ENCODE results near the gene RGS6. TPM values are rescaled to one million over a fixed set of nuclear protein-coding genes. Genes with fewer than 3 reads are reported as not detected.

RGS6 gene
- total RNA-seq, 2 experiments from 2014 or later = not detected

DNA sequence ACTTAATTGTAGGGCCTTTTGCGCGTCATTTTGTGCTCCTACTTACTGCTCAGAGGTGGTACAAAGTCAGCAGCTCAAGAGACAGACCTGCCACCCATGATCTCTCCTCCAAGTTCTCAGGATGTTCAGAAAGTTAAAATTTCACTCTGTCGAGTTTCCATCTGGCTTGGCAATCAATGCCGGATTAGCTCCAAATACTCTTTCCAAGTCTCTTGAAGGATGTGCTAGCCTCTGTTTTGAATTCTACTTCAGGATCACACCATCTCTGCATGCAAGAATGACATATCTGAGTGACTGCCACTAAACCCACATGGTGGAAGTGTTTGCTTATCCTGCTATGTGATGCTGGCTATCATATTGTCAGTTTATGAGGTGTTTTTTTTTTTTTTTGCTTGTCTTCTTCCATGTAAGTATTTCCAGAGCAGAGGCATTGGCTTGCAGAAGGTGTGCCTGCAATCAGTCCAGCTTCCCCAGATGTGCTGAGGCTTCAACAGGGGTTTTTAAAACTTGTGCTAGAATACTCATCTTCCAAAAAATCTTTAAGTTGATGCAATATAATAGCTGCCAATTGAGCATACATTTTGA, 125.6 kb downstream of the RGS6 start:
- ChIA-PET CTCF (no interaction called here), POLR2A (no interaction called here)
- H3K4me1 ChIP-seq (ENCODE audit: insufficient read depth, low read length) = no peaks in the 10 kb centered on the region
- H3K4me1 Mint-ChIP-seq (ENCODE audit: low read depth) = no peaks in the 10 kb centered on the region
- ATAC-seq (ENCODE audit: poor library complexity) (no peak), DNase-seq (no peak)
- H3K27ac ChIP-seq (ENCODE audit: low read depth in 1 of 2, low read length in 2 of 2) = no peak overlapping the region
- peaks cover 0 to 4% of the 10 kb centered on the region in 2 experiments for H3K27me3 ChIP-seq (ENCODE audit: control insufficient read depth in 1 of 2, insufficient read depth in 2 of 2, low read length in 2 of 2)
- intact Hi-C loops (cut with DNase I, micrococcal nuclease) = no loop called here
- no peak overlapping the region for H3K4me3 ChIP-seq (ENCODE audit: low read length)
- H3K9me3 ChIP-seq (ENCODE audit: control insufficient read depth in 1 of 2, insufficient read depth in 1 of 2, low read length in 2 of 2) = no peaks in the 10 kb centered on the region
- H3K36me3 ChIP-seq (ENCODE audit: insufficient read depth, low read length) = no peaks in the 10 kb centered on the region
- TF ChIP-seq, protein P1, sequence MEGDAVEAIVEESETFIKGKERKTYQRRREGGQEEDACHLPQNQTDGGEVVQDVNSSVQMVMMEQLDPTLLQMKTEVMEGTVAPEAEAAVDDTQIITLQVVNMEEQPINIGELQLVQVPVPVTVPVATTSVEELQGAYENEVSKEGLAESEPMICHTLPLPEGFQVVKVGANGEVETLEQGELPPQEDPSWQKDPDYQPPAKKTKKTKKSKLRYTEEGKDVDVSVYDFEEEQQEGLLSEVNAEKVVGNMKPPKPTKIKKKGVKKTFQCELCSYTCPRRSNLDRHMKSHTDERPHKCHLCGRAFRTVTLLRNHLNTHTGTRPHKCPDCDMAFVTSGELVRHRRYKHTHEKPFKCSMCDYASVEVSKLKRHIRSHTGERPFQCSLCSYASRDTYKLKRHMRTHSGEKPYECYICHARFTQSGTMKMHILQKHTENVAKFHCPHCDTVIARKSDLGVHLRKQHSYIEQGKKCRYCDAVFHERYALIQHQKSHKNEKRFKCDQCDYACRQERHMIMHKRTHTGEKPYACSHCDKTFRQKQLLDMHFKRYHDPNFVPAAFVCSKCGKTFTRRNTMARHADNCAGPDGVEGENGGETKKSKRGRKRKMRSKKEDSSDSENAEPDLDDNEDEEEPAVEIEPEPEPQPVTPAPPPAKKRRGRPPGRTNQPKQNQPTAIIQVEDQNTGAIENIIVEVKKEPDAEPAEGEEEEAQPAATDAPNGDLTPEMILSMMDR (IDR thresholded peaks at IDR 0.05) = no peak
- no peaks in the 10 kb centered on the region for H3K36me3 Mint-ChIP-seq (ENCODE audit: low read depth)
- H3K27ac Mint-ChIP-seq = no peak overlapping the region
- H3K4me3 Mint-ChIP-seq = no peak overlapping the region
- peaks cover 9% of the 10 kb centered on the region for H3K27me3 Mint-ChIP-seq
- no peaks in the 10 kb centered on the region for H3K9me3 Mint-ChIP-seq

DNA sequence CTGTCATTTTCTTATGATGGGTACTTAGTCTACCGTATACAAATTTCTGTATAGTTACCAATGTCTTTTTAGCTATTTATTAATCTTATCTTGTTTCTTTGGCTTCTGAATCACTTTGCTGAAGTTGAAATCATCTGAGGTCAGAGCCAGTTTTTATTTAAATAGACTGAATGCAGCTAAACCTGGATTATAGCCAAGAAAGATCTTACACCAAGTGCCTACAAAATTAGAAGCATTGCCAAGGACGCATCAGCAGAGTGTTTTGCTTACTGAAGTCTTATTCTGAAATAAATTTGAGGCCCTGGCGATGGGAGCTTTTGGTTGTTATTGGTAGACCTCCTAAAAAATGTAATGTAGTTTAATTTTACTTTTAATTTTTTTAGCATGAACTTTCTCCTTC, 128.2 kb downstream of the RGS6 start:
- no peaks in the 10 kb centered on the region for H3K27me3 ChIP-seq (ENCODE audit: control insufficient read depth in 1 of 2, insufficient read depth in 2 of 2, low read length in 2 of 2)
- Mint-ChIP-seq H3K4me3 (no peak overlapping the region), H3K9me3 (no peaks in the 10 kb centered on the region), H3K27me3 (no peaks in the 10 kb centered on the region), H3K27ac (no peak overlapping the region), H3K36me3 (ENCODE audit: low read depth) (no peaks in the 10 kb centered on the region), H3K4me1 (ENCODE audit: low read depth) (no peaks in the 10 kb centered on the region)
- no peaks in the 10 kb centered on the region for H3K36me3 ChIP-seq (ENCODE audit: insufficient read depth, low read length)
- no peak overlapping the region for H3K4me3 ChIP-seq (ENCODE audit: low read length)
- H3K4me1 ChIP-seq (ENCODE audit: insufficient read depth, low read length) = no peaks in the 10 kb centered on the region
- H3K27ac ChIP-seq (ENCODE audit: low read depth in 1 of 2, low read length in 2 of 2) = no peak overlapping the region
- ChIA-PET POLR2A (no interaction called here), CTCF (interaction anchor here (1.1 kb wide), 1 partner anchor 10 kb away, joined by 4 read pairs; no protein-coding TSS in a partner anchor)
- ATAC-seq (ENCODE audit: poor library complexity) (no peak), DNase-seq (no peak)
- intact Hi-C loops (cut with DNase I, micrococcal nuclease) = no loop called here
- no peaks in the 10 kb centered on the region for H3K9me3 ChIP-seq (ENCODE audit: control insufficient read depth in 1 of 2, insufficient read depth in 1 of 2, low read length in 2 of 2)
- TF ChIP-seq, protein P1 (IDR thresholded peaks at IDR 0.05) = no peak

DNA sequence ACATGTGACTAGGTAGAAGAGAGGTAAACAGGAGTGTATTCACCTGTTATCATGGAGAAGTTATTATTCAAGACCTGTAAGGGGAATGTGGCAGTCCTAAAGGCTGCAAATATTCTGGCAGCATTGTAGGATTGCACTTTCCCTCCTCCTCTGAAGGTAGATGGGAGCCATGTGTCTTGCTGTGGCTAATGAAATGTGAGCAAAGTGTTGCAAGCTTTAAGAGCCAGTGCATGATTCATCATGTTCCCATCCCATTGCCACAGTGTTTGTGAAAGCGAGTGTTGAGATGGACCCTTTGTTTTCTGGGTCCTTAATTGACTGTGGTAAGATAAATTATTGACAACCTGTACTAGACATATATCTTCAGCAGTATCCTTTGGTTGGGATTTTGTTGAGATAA, 128.7 kb downstream of the RGS6 start:
- POLR2A ChIA-PET = no interaction called here
- no peak for ATAC-seq (ENCODE audit: poor library complexity)
- intact Hi-C loops (cut with DNase I, micrococcal nuclease) = no loop called here
- no peak for DNase-seq
- Histone ChIP-seq H3K27ac (ENCODE audit: low read depth in 1 of 2, low read length in 2 of 2) (no peak overlapping the region), H3K4me1 (ENCODE audit: insufficient read depth, low read length) (no peaks in the 10 kb centered on the region), H3K9me3 (ENCODE audit: control insufficient read depth in 1 of 2, insufficient read depth in 1 of 2, low read length in 2 of 2) (no peaks in the 10 kb centered on the region), H3K4me3 (ENCODE audit: low read length) (no peak overlapping the region), H3K36me3 (ENCODE audit: insufficient read depth, low read length) (no peaks in the 10 kb centered on the region), H3K27me3 (ENCODE audit: control insufficient read depth in 1 of 2, insufficient read depth in 2 of 2, low read length in 2 of 2) (no peaks in the 10 kb centered on the region)
- Mint-ChIP-seq H3K4me3 (no peak overlapping the region), H3K27me3 (no peaks in the 10 kb centered on the region), H3K36me3 (ENCODE audit: low read depth) (no peaks in the 10 kb centered on the region), H3K4me1 (ENCODE audit: low read depth) (no peaks in the 10 kb centered on the region), H3K27ac (no peak overlapping the region), H3K9me3 (no peaks in the 10 kb centered on the region)
- TF ChIP-seq, protein P1 (IDR thresholded peaks at IDR 0.05) = no peak
- CTCF ChIA-PET = interaction anchor here (1.1 kb wide), 1 partner anchor 10 kb away, joined by 4 read pairs; no protein-coding TSS in a partner anchor

Measured in CD4-positive, alpha-beta T cell (primary cell).